ENCODE data around the gene CKAP4.
A peak's percentile ranks its signal among the peaks of the same experiment; 100 is the strongest.
"Not testable (repeated sequence)": the region's sequence is repeated elsewhere in the genome, so short reads cannot be mapped to it uniquely, and the experiment has no call there.

CKAP4 gene, protein sequence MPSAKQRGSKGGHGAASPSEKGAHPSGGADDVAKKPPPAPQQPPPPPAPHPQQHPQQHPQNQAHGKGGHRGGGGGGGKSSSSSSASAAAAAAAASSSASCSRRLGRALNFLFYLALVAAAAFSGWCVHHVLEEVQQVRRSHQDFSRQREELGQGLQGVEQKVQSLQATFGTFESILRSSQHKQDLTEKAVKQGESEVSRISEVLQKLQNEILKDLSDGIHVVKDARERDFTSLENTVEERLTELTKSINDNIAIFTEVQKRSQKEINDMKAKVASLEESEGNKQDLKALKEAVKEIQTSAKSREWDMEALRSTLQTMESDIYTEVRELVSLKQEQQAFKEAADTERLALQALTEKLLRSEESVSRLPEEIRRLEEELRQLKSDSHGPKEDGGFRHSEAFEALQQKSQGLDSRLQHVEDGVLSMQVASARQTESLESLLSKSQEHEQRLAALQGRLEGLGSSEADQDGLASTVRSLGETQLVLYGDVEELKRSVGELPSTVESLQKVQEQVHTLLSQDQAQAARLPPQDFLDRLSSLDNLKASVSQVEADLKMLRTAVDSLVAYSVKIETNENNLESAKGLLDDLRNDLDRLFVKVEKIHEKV

DNA sequence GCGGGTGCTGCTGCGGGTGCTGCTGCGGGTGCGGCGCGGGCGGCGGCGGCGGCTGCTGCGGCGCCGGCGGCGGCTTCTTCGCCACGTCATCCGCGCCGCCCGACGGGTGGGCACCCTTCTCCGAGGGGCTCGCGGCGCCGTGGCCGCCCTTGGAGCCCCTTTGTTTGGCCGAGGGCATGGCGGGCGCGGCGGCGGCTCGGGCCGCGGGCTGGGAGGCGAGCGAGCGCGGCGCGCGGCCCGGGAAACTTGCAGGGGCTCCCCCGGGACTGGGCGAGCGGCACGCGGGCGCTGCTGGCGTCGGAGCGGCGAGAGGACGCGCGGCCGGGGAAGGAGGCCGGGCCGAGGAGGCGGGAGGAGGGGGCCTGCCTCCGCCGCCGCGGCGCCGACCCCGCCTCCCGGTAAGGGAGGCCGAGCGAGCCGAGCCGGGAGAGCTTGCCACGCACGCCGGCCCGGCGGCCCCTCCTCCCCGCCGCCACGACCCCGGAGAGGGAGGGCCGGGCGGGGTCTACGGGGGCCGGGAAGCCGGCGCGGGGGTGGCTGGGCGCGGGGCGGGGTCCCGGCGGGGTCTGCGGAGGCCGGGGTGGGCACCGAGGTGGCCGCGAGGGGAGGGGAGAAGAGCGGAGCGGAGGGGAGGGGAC, at the start of gene CKAP4:
Gene CKAP4, minus strand, starts transcription at position 347 of the 638 bp plus-strand sequence. Its CDS starts 169 bp downstream, at position 178.
- peak; percentile 69 for DNase-seq (ENCODE audit: low read depth)

DNA sequence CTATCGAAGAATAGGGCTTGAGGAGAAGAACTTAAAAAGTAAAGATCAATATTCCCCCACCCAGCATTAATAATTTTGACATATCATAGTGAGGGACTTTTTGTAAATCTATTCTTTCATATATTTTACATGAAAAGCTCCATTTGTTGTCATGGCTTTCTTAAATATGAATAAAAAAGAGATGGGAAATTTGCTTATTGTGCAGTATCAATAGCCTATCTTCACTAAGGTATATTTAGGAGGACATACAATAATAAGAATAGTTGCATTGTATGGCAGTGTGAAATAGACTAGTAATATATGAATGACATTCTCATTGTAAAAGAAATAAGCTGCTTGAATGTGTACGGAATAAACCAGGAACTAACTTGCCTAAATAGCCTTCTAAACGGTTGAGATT, 49.3 kb upstream of the CKAP4 start:
- DNase-seq (ENCODE audit: low read depth), result no peak

GRCh38 chr12:106296179-106296877, 48.5 kb upstream of the CKAP4 start:
- DNase-seq (ENCODE audit: low read depth), result no peak

- no peak for DNase-seq (ENCODE audit: low read depth)
These were observed 44.5 kb upstream of the CKAP4 start for GRCh38 chr12:106292339-106292738.

DNA sequence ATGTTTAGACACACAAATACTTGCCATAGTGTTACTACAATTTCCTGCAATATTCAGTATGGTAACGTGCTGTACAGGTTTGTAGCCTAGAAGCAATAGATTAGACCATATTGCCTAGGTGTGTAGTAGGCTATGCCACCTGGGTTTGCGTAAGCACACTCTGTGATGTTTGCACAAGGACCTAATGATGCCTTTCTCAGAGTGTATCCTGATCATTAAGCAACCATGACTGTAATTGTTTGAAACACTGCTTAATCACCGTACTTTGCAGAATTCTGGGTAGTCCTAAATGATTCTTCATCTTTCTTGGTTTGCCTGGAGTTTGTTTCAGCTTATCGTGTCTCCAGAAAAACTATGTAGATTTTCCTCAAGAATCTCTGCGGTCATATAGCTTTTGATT, 43.5 kb upstream of the CKAP4 start:
- DNase-seq (ENCODE audit: low read depth), result no peak

DNA sequence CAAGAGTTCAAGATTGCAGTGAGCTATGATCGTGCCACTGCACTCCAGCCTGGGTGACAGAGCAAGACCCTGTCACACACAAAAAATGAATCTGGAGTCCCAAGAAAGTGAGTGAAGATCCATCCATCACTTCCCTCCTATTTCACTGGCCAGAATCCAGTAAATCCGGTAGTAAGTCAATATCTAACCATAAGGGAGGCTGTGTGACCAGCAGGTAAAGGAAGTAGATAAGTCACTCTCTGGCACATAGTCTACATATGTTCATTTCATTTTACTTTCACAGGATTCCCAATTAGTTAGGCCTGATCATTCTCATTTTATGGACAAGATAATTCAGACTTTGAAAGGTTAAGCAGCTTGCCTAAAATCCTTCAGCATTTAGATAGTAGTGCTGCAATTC, 42.8 kb upstream of the CKAP4 start:
- DNase-seq (ENCODE audit: low read depth), result no peak

GRCh38 chr12:106289196-106289681, 41.4 kb upstream of the CKAP4 start:
- no peak for DNase-seq (ENCODE audit: low read depth)

DNA sequence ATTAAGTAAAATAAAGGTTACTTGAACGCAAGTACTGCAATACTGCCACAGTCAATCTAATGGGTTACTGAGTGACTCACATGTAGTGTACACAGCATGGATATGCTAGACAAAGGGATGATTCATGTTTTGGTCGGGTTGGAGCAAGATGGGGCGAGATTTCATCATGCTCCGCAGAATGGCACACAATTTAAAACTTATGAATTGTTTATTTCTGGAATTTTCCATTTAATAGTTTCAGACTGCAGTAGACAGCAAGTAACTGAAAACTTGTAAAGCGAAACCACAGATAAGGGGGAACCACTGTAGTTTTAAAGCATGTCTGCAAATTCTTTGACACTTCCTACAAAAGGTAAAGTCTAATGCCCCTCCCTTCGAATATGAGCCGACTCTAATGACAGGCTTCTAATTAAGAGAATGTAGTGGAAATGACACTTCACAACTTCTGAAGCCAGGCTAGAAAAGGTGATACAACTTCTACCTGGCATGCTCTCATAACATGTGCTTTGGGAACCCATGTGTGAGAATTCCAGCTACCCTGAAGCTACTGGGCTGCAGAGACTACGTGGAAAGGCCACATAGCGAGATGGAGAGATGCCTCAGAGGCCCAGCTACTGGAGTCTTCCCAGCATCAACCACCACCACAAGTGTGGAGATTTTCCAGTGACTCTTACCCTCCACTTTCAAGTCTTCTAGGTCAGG, 40.8 kb upstream of the CKAP4 start:
- peak; percentile 91 for DNase-seq (ENCODE audit: low read depth)

DNA sequence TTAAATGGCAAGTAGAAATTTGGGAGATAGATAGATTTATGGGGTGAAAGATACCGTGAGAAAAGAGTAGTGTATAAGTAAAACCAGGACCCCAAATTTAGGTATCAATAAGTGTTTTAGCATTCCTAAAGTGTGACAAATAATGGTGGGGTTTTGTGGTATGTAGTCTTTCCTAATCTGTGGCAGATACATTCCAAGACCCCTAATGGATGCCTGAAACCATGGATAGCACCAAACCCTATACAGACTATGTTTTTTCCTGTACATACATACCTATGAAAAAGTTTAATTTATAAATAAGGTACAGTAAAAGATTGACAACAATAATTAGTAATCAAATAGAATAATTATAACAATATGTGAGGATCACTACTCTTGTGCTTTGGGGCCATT, 40.3 kb upstream of the CKAP4 start:
- DNase-seq (ENCODE audit: low read depth), result no peak

GRCh38 chr12:106287364-106287763, 39.5 kb upstream of the CKAP4 start:
- DNase-seq (ENCODE audit: low read depth), result no peak

DNA sequence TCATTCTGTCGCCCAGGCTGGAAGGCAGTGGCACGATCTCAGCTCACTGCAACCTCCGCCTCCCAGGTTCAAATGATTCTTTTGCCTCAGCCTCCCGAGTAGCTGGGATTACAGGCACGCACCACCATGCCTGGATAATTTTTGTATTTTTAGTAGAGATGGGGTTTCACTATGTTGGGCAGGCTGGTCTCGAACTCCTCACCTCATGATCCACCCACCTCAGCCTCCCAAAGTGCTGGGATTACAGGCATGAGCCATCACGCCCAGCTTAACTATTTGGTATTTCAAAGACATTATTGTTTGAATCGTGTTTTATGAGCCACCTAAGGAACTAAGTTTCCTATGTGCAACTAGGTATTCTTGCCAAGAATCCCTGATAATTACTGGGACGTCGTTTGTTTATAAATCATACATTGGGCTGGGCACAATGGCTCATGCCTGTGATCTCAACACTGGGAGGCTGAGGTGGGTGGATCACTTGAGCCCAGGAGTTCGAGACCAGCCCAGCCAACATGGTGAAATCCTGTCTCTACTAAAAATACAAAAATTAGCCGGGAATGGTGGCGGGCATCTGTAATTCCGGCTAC, 38.8 kb upstream of the CKAP4 start:
- DNase-seq (ENCODE audit: low read depth), result not testable (repeated sequence)

DNA sequence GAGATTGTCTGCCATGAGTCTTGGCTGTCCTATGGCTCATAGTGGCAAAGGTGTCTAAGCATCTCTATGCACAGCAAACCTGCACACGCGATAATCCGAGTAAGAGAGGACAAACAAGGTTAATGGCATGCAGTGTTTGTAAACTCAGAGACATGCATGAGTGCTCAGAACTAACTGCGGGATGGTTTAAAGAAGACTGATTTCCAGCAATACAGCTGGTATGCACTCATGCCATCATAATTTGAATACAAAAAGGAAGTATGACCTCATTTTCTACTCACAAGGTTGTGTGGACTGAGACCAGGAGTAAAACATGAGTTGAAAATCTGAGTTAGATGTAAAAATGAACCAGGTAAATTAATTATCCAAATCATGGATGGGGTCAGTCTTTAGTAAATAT, 38.2 kb upstream of the CKAP4 start:
- DNase-seq (ENCODE audit: low read depth), result no peak

DNA sequence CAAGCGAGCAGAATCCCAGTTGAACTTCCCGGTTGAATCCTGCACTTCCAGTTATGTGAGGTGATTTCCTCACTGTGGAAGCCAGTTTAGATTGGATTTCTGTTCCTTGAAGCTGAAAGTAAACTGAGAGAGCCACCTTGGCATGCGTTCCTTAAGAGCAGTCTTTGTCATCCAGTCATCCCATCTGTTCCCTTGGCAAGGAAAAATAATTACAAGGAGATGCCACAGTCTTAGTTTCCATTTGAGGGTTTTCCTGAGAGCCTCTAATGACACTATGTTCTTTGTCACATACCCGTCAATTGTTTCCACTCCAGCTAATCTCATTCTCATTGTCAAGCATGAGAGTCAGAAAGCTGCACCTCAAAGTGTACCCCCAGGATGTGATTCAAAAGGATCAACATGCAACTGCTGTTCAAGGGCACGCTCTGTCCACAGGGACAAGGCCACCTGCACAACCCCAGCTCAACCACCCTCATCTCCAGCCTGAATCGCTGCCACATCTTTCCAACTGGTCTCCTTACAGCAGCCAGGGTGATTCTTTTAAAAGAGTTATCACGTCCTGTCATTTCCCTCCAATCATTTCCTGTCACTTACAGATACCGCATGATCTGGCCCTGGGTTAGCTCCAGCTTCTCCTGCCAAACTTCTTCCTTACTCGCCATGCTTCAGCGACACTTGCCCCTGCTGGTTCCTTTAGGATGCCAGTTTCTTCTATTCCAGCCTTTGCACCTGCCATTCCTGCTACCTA, 36.7 kb upstream of the CKAP4 start:
- DNase-seq (ENCODE audit: low read depth), result no peak

GRCh38 chr12:106282457-106283097, 34.8 kb upstream of the CKAP4 start:
- peak; percentile 49 for DNase-seq (ENCODE audit: low read depth)

- DNase-seq (ENCODE audit: low read depth), result no peak
These were observed 34.0 kb upstream of the CKAP4 start for GRCh38 chr12:106281804-106282203.

- no peak for DNase-seq (ENCODE audit: low read depth)
These were observed 33.4 kb upstream of the CKAP4 start for GRCh38 chr12:106281056-106281782.

DNA sequence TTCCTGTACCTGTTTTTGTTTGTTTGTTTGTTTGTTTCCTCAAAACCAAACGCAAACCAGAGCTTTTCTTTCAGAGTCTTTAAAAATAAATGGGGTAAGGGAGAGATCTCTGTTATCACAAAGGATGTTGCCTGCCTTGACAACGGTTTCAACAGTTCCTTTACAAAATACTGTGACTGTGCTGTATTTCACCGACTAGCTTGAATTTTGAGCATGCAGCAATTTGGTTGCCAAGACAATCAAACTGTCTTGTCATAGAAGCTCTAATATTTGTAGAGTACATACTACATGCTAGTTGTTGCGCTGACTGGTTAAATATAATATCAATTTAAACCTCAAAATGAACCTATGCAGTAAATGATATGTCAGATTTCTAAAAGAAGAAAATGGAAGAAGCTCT, 32.3 kb upstream of the CKAP4 start:
- DNase-seq (ENCODE audit: low read depth), result no peak

- DNase-seq (ENCODE audit: low read depth), result no peak
These were observed 28.4 kb upstream of the CKAP4 start for GRCh38 chr12:106276032-106276740.

DNA sequence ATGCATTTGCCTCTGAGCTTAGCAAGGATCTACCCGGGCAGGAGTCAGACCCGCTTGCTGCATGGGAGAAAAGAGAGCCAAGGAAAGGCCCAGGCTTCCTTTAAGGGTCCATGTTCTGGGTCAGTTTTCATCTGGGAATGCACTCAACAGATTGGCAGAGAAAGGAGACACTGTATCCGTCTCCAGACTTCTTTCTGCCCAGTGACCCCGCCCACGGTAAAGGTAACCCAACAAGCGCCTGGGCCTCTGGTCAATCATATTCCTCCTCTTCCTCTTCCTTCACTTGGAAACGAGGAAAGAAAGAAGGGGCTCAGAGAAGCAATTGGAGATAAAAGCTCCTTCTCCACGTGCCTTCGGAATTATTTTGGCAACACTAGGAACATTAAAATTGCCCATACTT, 27.6 kb upstream of the CKAP4 start:
- DNase-seq (ENCODE audit: low read depth), result no peak

Measured in fibroblast of the conjunctiva (primary cell).